ENCODE results near the gene INPP4B.

INPP4B gene

GRCh38 chr4:142271832-142272231 lies 574.3 kb downstream of the INPP4B start:
- no peak overlapping the region for H3K27ac ChIP-seq
- no peak overlapping the region for H3K4me3 ChIP-seq
- no peak for DNase-seq (ENCODE audit: low spot score)
- TF ChIP-seq CTCF (IDR thresholded peaks at IDR 0.05) = no peak

DNA sequence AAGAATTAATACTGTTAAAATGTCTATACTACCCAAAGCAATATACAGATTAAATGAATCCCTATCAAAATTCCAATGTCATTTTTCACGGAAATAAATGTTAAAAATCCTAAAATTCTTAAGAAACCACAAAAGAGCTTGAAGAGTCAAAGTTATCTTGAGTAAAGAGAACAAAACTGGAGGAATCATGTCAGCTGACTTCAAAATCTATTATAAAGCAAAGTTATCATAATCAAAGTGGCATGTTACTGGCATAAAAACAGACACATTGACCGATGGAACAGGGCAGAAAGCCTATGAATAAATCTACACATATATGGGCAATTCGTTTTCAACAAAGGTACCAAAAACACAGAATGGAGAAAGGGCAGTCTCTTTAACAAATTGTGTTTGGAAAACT lies 579.0 kb downstream of the INPP4B start:
- DNase-seq (ENCODE audit: low spot score) = no peak
- peak overlapping the region in 1 of 2 donors; percentile 51 for H3K27ac ChIP-seq
- H3K4me3 ChIP-seq = no peak overlapping the region
- no peak for TF ChIP-seq CTCF (IDR thresholded peaks at IDR 0.05)

- no peak overlapping the region for H3K4me3 ChIP-seq
- TF ChIP-seq CTCF (IDR thresholded peaks at IDR 0.05) = no peak
- DNase-seq (ENCODE audit: low spot score) = no peak
- H3K27ac ChIP-seq = peak overlapping the region; percentile 75 to 78
Observed at GRCh38 chr4:142265946-142266345, 580.2 kb downstream of the INPP4B start.

DNA sequence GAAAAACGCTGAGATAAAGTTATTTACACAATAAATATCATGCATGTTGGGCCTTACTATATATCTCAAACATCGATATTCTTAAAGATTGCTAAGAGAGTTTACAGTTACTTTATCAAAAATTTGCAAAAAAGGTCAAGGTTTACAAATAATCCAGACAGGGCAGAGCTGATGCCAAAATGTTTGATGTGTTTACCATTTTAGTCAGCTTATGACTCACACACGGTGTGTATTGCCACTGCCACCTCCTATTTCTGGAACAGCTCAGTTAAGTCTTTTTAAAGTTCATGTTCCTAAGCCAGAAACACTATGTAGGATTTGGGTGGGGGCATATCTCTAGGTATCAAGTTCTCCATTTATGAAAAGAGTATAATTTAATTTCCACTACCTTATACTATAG lies 580.6 kb downstream of the INPP4B start:
- Histone ChIP-seq H3K4me3 (peak overlapping the region; percentile 35), H3K27ac (peak overlapping the region; percentile 75 to 78)
- DNase-seq (ENCODE audit: low spot score) = no peak
- TF ChIP-seq CTCF (IDR thresholded peaks at IDR 0.05) = no peak

GRCh38 chr4:142264961-142265360 lies 581.1 kb downstream of the INPP4B start:
- no peak for DNase-seq (ENCODE audit: low spot score)
- H3K27ac ChIP-seq = peak overlapping the region; percentile 75 to 78
- H3K4me3 ChIP-seq = peak overlapping the region; percentile 35
- no peak for TF ChIP-seq CTCF (IDR thresholded peaks at IDR 0.05)

GRCh38 chr4:142262956-142263355 lies 583.1 kb downstream of the INPP4B start:
- H3K4me3 ChIP-seq = no peak overlapping the region
- peak overlapping the region in 1 of 2 donors; percentile 0 for H3K27ac ChIP-seq
- no peak for TF ChIP-seq CTCF (IDR thresholded peaks at IDR 0.05)
- DNase-seq (ENCODE audit: low spot score) = no peak

DNA sequence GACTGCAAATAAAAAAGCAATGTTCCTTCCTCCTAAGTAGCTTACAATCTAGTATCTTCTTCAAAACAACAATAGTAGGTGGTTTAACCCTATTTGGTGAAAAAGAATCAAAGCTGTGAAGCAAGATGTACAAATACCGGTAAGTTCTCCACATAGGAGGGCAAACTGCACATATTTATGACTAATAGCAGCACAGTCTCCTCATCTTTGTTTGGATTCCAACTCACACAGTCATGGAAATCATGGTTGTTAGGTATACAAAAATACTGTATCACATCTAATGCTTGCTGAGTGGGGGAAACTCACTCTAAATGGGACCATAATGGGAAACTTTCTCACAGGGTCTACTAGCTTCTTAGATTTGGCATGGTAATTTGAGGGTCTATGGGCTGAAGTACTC lies 597.2 kb downstream of the INPP4B start:
- Histone ChIP-seq H3K27ac (no peak overlapping the region), H3K4me3 (no peak overlapping the region)
- TF ChIP-seq CTCF (IDR thresholded peaks at IDR 0.05) = no peak
- DNase-seq (ENCODE audit: low spot score) = no peak

Data from coronary artery (tissue), 2 donors.